Neural cell (in vitro differentiated cells): ENCODE data around the gene ZNF148. TPM values are rescaled to one million over a fixed set of nuclear protein-coding genes. Genes with fewer than 3 reads are reported as not detected.

Experiments used
- H2AFZ ChIP-seq: fragments of 200-600, 300-800 bp; sonication (generic), shearing (Covaris generic); 2 replicates; pipeline ENCODE4 v1.6.0; 2014; ENCODE audit warnings: low read depth, mild to moderate bottlenecking, antibody characterized with exemption, low read length, moderate library complexity
- H3F3A ChIP-seq: fragments of 200-600 bp; shearing (Covaris generic); 2 replicates; pipeline ENCODE4 v1.6.1; 2016; ENCODE audit warnings: mild to moderate bottlenecking, moderate library complexity, mixed read lengths, antibody characterized with exemption, low read length; ENCODE audit not compliant: insufficient read depth, poor library complexity, severe bottlenecking
- H3K27ac ChIP-seq: fragments of 200-600, 300-800 bp; sonication (generic), shearing (Covaris generic); 2 replicates; pipeline ENCODE4 v1.5.1; 2014; ENCODE audit warnings: mild to moderate bottlenecking, low read length, moderate library complexity
- H3K27me3 ChIP-seq: fragments of 300-800, 200-600 bp; sonication (generic), shearing (Covaris generic); 2 replicates; pipeline ENCODE4 v1.6.0; 2014; ENCODE audit warnings: mild to moderate bottlenecking, low read depth, low read length, moderate library complexity; ENCODE audit not compliant: insufficient read depth
- H3K36me3 ChIP-seq: fragments of 300-800, 200-600 bp; sonication (generic), shearing (Covaris generic); 2 replicates; pipeline ENCODE4 v1.5.1; 2014; ENCODE audit warnings: mild to moderate bottlenecking, antibody characterized with exemption, low read length, moderate library complexity; ENCODE audit not compliant: insufficient read depth
- H3K4me2 ChIP-seq: fragments of 300-800, 200-600 bp; sonication (generic), shearing (Covaris generic); 2 replicates; pipeline ENCODE4 v1.6.0; 2014; ENCODE audit warnings: mild to moderate bottlenecking, low read length
- H3K4me3 ChIP-seq: fragments of 300-800, 200-600 bp; sonication (generic), shearing (Covaris generic); 2 replicates; pipeline ENCODE4 v1.5.1; 2014; ENCODE audit warnings: mild to moderate bottlenecking, low read length, moderate library complexity
- H3K79me2 ChIP-seq: fragments of 200-600 bp; shearing (Covaris generic); replicated peaks from 2 replicates; pipeline ENCODE4 v1.6.0; 2014; ENCODE audit warnings: mild to moderate bottlenecking, low read length, moderate library complexity; ENCODE audit not compliant: insufficient read depth
- H3K9ac ChIP-seq: fragments of 300-800, 200-600 bp; sonication (generic), shearing (Covaris generic); 2 replicates; pipeline ENCODE4 v1.6.1; 2016; ENCODE audit warnings: mild to moderate bottlenecking, low read length, mixed read lengths
- H3K9me2 ChIP-seq: fragments of 200-600 bp; shearing (Covaris generic); 2 replicates; pipeline ENCODE4 v1.6.1; 2016; ENCODE audit warnings: mild to moderate bottlenecking, low read length, mixed read lengths; ENCODE audit not compliant: insufficient read depth
- H3K9me3 ChIP-seq: fragments of 200-600, 300-800 bp; sonication (generic), shearing (Covaris generic); 2 replicates; pipeline ENCODE4 v1.6.1; 2016; ENCODE audit warnings: mild to moderate bottlenecking, mixed run types, low read length, moderate library complexity, mixed read lengths
- H4K20me1 ChIP-seq: fragments of 200-600 bp; shearing (Covaris generic); 2 replicates; pipeline ENCODE4 v1.6.1; 2016; ENCODE audit warnings: mild to moderate bottlenecking, mixed run types; ENCODE audit not compliant: insufficient read depth
- EP300 ChIP-seq: fragments of 450-650 bp; conservative IDR thresholded peaks from 2 replicates; pipeline ENCODE4 v1.6.1; 2014; ENCODE audit warnings: antibody characterized with exemption, mild to moderate bottlenecking, moderate library complexity; ENCODE audit not compliant: poor library complexity, severe bottlenecking
- EZH2 ChIP-seq: fragments of 200-600, 300-800 bp; shearing (Covaris generic), sonication (generic); IDR thresholded peaks from 2 replicates; pipeline ENCODE4 v1.6.1; 2014; ENCODE audit warnings: antibody characterized with exemption, low read length, borderline replicate concordance, mild to moderate bottlenecking; ENCODE audit not compliant: insufficient read depth, poor library complexity, severe bottlenecking
- MXI1 ChIP-seq: fragments of 450-650 bp; conservative IDR thresholded peaks from 2 replicates; pipeline ENCODE4 v1.6.1; 2014; ENCODE audit warnings: antibody characterized with exemption, mild to moderate bottlenecking; ENCODE audit not compliant: poor library complexity, severe bottlenecking
- POLR2AphosphoS5 ChIP-seq: IDR thresholded peaks from 2 replicates; pipeline ENCODE4 v1.6.1; 2012
- RAD21 ChIP-seq: fragments of 450-650 bp; conservative IDR thresholded peaks from 2 replicates; pipeline ENCODE4 v1.6.1; 2014; ENCODE audit warnings: antibody characterized with exemption, mild to moderate bottlenecking, moderate library complexity
- SMC3 ChIP-seq: fragments of 450-650 bp; conservative IDR thresholded peaks from 2 replicates; pipeline ENCODE4 v1.6.1; 2014; ENCODE audit warnings: antibody characterized with exemption, mild to moderate bottlenecking, moderate library complexity; ENCODE audit not compliant: poor library complexity
- TAF1 ChIP-seq: IDR thresholded peaks from 2 replicates; pipeline ENCODE4 v1.6.1; 2012; ENCODE audit warnings: low read depth
- polyA plus RNA-seq: library from polyadenylated mRNA; depleted of rRNA; stranded (reverse); fragments of >200 nt; gene quantifications from 2 replicates; pipeline ENCODE4 v1.2.3, GENCODE V29; 2014
- TF ChIP-seq, protein P1 (sequence below): IDR thresholded peaks from 2 replicates; pipeline ENCODE4 v1.6.1; 2012; ENCODE audit warnings: borderline replicate concordance
- TF ChIP-seq, protein P2 (sequence below): fragments of 450-650 bp; IDR thresholded peaks from 2 replicates; pipeline ENCODE4 v1.5.1; 2014; ENCODE audit warnings: antibody characterized with exemption, mild to moderate bottlenecking, moderate library complexity; ENCODE audit not compliant: poor library complexity, severe bottlenecking

ZNF148 gene
- polyA plus RNA-seq, 1 donor from 2014 or later = 16.9 TPM

DNA sequence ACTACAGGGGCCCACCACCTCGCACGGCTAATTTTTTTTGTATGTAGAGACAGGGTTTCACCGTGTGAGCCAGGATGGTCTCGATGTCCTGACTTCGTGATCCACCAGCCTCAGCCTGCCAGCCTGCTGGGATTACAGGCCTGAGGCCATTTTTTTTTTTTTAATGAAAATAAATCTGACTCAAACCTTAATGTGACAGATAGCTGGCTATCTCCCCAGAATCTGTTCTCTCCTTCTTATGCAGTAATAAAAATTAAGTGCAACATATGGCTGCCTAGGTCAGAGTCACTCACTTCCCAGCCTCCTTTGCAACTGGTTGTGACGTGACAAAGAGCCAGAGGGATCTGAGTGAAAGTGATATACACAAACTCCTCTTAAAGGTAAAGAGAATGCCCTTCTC lies 53.0 kb downstream of the ZNF148 start:
- Histone ChIP-seq H3K9ac (no peak overlapping the region), H3F3A (peaks cover 1% of the 10 kb centered on the region), H2AFZ (no peak overlapping the region), H3K9me3 (no peaks in the 10 kb centered on the region), H3K27me3 (no peaks in the 10 kb centered on the region), H3K4me2 (no peak overlapping the region), H3K79me2 (no peaks in the 10 kb centered on the region), H3K9me2 (no peaks in the 10 kb centered on the region), H3K4me3 (no peak overlapping the region), H4K20me1 (no peaks in the 10 kb centered on the region), H3K27ac (no peak overlapping the region), H3K36me3 (peaks cover 3% of the 10 kb centered on the region)
- TF ChIP-seq POLR2AphosphoS5 = no peak
- TF ChIP-seq, protein P1, sequence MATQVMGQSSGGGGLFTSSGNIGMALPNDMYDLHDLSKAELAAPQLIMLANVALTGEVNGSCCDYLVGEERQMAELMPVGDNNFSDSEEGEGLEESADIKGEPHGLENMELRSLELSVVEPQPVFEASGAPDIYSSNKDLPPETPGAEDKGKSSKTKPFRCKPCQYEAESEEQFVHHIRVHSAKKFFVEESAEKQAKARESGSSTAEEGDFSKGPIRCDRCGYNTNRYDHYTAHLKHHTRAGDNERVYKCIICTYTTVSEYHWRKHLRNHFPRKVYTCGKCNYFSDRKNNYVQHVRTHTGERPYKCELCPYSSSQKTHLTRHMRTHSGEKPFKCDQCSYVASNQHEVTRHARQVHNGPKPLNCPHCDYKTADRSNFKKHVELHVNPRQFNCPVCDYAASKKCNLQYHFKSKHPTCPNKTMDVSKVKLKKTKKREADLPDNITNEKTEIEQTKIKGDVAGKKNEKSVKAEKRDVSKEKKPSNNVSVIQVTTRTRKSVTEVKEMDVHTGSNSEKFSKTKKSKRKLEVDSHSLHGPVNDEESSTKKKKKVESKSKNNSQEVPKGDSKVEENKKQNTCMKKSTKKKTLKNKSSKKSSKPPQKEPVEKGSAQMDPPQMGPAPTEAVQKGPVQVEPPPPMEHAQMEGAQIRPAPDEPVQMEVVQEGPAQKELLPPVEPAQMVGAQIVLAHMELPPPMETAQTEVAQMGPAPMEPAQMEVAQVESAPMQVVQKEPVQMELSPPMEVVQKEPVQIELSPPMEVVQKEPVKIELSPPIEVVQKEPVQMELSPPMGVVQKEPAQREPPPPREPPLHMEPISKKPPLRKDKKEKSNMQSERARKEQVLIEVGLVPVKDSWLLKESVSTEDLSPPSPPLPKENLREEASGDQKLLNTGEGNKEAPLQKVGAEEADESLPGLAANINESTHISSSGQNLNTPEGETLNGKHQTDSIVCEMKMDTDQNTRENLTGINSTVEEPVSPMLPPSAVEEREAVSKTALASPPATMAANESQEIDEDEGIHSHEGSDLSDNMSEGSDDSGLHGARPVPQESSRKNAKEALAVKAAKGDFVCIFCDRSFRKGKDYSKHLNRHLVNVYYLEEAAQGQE = no peak

DNA sequence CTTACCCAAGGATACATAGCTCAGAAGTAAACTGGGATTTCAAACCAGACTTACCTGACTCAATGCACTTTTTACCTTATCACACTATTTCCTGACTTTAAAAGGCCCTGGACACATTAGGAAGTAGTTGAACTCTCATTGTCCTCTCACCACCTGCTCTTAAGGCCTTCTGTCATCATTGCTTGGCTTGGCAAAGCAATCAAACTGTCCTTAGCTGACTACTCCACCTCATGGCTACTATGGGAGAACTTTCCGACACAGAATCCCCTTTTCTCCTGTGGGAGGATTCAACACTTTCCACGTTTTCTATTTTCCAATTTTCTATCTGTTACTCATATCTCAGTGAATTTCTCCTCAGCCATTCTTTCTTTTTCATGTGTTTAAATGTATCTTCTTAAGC lies 55.4 kb downstream of the ZNF148 start:
- Histone ChIP-seq H3K79me2 (no peaks in the 10 kb centered on the region), H3K27ac (no peak overlapping the region), H4K20me1 (no peaks in the 10 kb centered on the region), H3K36me3 (no peaks in the 10 kb centered on the region), H3K27me3 (no peaks in the 10 kb centered on the region), H3F3A (peaks cover 4% of the 10 kb centered on the region), H3K9ac (no peak overlapping the region), H3K9me3 (no peaks in the 10 kb centered on the region), H2AFZ (no peak overlapping the region), H3K4me3 (no peak overlapping the region), H3K4me2 (no peak overlapping the region), H3K9me2 (no peaks in the 10 kb centered on the region)
- TF ChIP-seq, protein P2, sequence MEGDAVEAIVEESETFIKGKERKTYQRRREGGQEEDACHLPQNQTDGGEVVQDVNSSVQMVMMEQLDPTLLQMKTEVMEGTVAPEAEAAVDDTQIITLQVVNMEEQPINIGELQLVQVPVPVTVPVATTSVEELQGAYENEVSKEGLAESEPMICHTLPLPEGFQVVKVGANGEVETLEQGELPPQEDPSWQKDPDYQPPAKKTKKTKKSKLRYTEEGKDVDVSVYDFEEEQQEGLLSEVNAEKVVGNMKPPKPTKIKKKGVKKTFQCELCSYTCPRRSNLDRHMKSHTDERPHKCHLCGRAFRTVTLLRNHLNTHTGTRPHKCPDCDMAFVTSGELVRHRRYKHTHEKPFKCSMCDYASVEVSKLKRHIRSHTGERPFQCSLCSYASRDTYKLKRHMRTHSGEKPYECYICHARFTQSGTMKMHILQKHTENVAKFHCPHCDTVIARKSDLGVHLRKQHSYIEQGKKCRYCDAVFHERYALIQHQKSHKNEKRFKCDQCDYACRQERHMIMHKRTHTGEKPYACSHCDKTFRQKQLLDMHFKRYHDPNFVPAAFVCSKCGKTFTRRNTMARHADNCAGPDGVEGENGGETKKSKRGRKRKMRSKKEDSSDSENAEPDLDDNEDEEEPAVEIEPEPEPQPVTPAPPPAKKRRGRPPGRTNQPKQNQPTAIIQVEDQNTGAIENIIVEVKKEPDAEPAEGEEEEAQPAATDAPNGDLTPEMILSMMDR = no peak
- no peak for TF ChIP-seq MXI1
- no peak for TF ChIP-seq POLR2AphosphoS5
- no peak for TF ChIP-seq EP300
- TF ChIP-seq RAD21 = no peak
- TF ChIP-seq, protein P1 = no peak
- TF ChIP-seq EZH2 = no peak
- no peak for TF ChIP-seq SMC3
- no peak for TF ChIP-seq TAF1
